Trophoblast cell (in vitro differentiated cells and primary cell): ENCODE results near the gene KRT15.

Source experiments
- DNase-seq, 2 donors: peaks; one replicate each; pipeline ENCODE4 v3.0.0-alpha.2; 2016
- H2AFZ ChIP-seq: 2 replicates; pipeline ENCODE4 v1.6.1; 2013; ENCODE audit warnings: low read length, moderate library complexity, mild to moderate bottlenecking; ENCODE audit not compliant: insufficient read depth, poor library complexity
- H2AK5ac ChIP-seq: 2 replicates; pipeline ENCODE4 v1.6.1; 2013; ENCODE audit warnings: mild to moderate bottlenecking, low read length
- H2BK120ac ChIP-seq: 2 replicates; pipeline ENCODE4 v1.6.1; 2013; ENCODE audit warnings: low read length, mild to moderate bottlenecking, moderate library complexity; ENCODE audit not compliant: insufficient read depth, poor library complexity
- H2BK12ac ChIP-seq: 2 replicates; pipeline ENCODE4 v1.6.1; 2013; ENCODE audit warnings: mild to moderate bottlenecking, low read length, moderate library complexity
- H2BK5ac ChIP-seq: 2 replicates; pipeline ENCODE4 v1.6.1; 2013; ENCODE audit warnings: low read length, low read depth, moderate library complexity, mild to moderate bottlenecking; ENCODE audit not compliant: poor library complexity
- H3K14ac ChIP-seq: 2 replicates; pipeline ENCODE4 v1.6.1; 2013; ENCODE audit warnings: mild to moderate bottlenecking, low read length
- H3K18ac ChIP-seq: 2 replicates; pipeline ENCODE4 v1.6.1; 2013; ENCODE audit warnings: mild to moderate bottlenecking, low read length
- H3K23ac ChIP-seq: 2 replicates; pipeline ENCODE4 v1.6.1; 2013; ENCODE audit warnings: low read length
- H3K27ac ChIP-seq: 2 replicates; pipeline ENCODE4 v1.5.1; 2013; ENCODE audit warnings: low read depth, mild to moderate bottlenecking, inconsistent platforms, low read length, moderate library complexity
- H3K27me3 ChIP-seq: 2 replicates; pipeline ENCODE4 v1.6.1; 2013; ENCODE audit warnings: inconsistent platforms, mild to moderate bottlenecking, low read length, moderate library complexity; ENCODE audit not compliant: insufficient read depth
- H3K36me3 ChIP-seq, 2 experiments: 1 replicate in 1 of 2; 2 replicates in 1 of 2; pipeline ENCODE4 v1.6.1; 2013; ENCODE audit warnings: low read length in 2 of 2, mild to moderate bottlenecking in 2 of 2, moderate library complexity in 1 of 2; ENCODE audit not compliant: insufficient read depth in 2 of 2, control insufficient read depth in 1 of 2
- H3K4ac ChIP-seq: 2 replicates; pipeline ENCODE4 v1.6.1; 2013; ENCODE audit warnings: low read depth, mild to moderate bottlenecking, low read length, moderate library complexity
- H3K4me1 ChIP-seq, 2 experiments: 1 replicate in 1 of 2; 2 replicates in 1 of 2; pipeline ENCODE4 v1.6.1; 2013; ENCODE audit warnings: low read length in 2 of 2, mild to moderate bottlenecking in 2 of 2, moderate library complexity in 1 of 2; ENCODE audit not compliant: insufficient read depth in 2 of 2, control insufficient read depth in 1 of 2
- H3K4me2 ChIP-seq: 2 replicates; pipeline ENCODE4 v1.6.1; 2013; ENCODE audit warnings: inconsistent platforms, mild to moderate bottlenecking, low read length, moderate library complexity
- H3K4me3 ChIP-seq: 2 replicates; pipeline ENCODE4 v1.5.1; 2013; ENCODE audit warnings: mild to moderate bottlenecking, low read depth, low read length, inconsistent platforms
- H3K79me1 ChIP-seq: one replicate; pipeline ENCODE4 v1.6.1; 2013; ENCODE audit warnings: low read length
- H3K79me2 ChIP-seq: 2 replicates; pipeline ENCODE4 v1.6.1; 2013; ENCODE audit warnings: low read length, mild to moderate bottlenecking; ENCODE audit not compliant: control insufficient read depth, insufficient read depth, poor library complexity
- H3K9ac ChIP-seq: 2 replicates; pipeline ENCODE4 v1.6.1; 2013; ENCODE audit warnings: mild to moderate bottlenecking, low read length
- H3K9me3 ChIP-seq: 2 replicates; pipeline ENCODE4 v1.6.1; 2013; ENCODE audit warnings: low read depth, mild to moderate bottlenecking, control low read depth, inconsistent platforms, low read length; ENCODE audit not compliant: insufficient read depth
- H4K12ac ChIP-seq: 2 replicates; pipeline ENCODE4 v1.6.1; 2013; ENCODE audit warnings: low read depth, mild to moderate bottlenecking, low read length, moderate library complexity
- H4K8ac ChIP-seq: 2 replicates; pipeline ENCODE4 v1.6.1; 2013; ENCODE audit warnings: low read depth, mild to moderate bottlenecking, low read length, moderate library complexity
- H4K91ac ChIP-seq: one replicate; pipeline ENCODE4 v1.6.1; 2013; ENCODE audit warnings: low read depth, mild to moderate bottlenecking, low read length, moderate library complexity
- WGBS: extraction: QIAGEN DNeasy Blood & Tissue Kit; methylation state at CpG from one replicate; pipeline ENCODE4 v1.1.7; 2013; ENCODE audit warnings: missing lambda C conversion rate; ENCODE audit not compliant: insufficient read length, insufficient coverage; ENCODE audit errors: extremely low coverage; 5-methylcytosine and 5-hydroxymethylcytosine counted together

Gene KRT15

GRCh38 chr17:41492771-41493170, 25.9 kb downstream of the KRT15 start:
- no peaks in the 10 kb centered on the region for H3K36me3 ChIP-seq
- H3K9me3 ChIP-seq: no peaks in the 10 kb centered on the region
- no peak overlapping the region for H2BK12ac ChIP-seq
- H2AK5ac ChIP-seq: no peak overlapping the region
- no CpG with 5 or more reads among the region's 4 CpGs for WGBS
- H3K18ac ChIP-seq: no peak overlapping the region
- H2BK5ac ChIP-seq: no peak overlapping the region
- H3K4me1 ChIP-seq: no peaks in the 10 kb centered on the region
- no peak overlapping the region for H3K23ac ChIP-seq
- H3K4me3 ChIP-seq: no peak overlapping the region
- no peak overlapping the region for H4K8ac ChIP-seq
- H3K4ac ChIP-seq: no peak overlapping the region
- H3K9ac ChIP-seq: no peak overlapping the region
- H4K12ac ChIP-seq: no peak overlapping the region
- H2AFZ ChIP-seq: no peak overlapping the region
- no peaks in the 10 kb centered on the region for H3K79me2 ChIP-seq
- no peaks in the 10 kb centered on the region for H3K27me3 ChIP-seq
- no peak overlapping the region for H3K14ac ChIP-seq
- H3K79me1 ChIP-seq: no peaks in the 10 kb centered on the region
- no peak for DNase-seq
- H4K91ac ChIP-seq: no peak overlapping the region
- H3K27ac ChIP-seq: no peak overlapping the region
- no peak overlapping the region for H2BK120ac ChIP-seq
- no peak overlapping the region for H3K4me2 ChIP-seq

- no peak overlapping the region for H3K4ac ChIP-seq
- H3K36me3 ChIP-seq: no peaks in the 10 kb centered on the region
- H3K9me3 ChIP-seq: no peaks in the 10 kb centered on the region
- H3K18ac ChIP-seq: no peak overlapping the region
- H2AK5ac ChIP-seq: no peak overlapping the region
- H2BK12ac ChIP-seq: no peak overlapping the region
- no peak overlapping the region for H3K4me2 ChIP-seq
- no peak overlapping the region for H3K27ac ChIP-seq
- no peak overlapping the region for H3K14ac ChIP-seq
- H4K12ac ChIP-seq: no peak overlapping the region
- no peak overlapping the region for H2BK120ac ChIP-seq
- H3K79me1 ChIP-seq: no peaks in the 10 kb centered on the region
- H2AFZ ChIP-seq: no peak overlapping the region
- H4K91ac ChIP-seq: no peak overlapping the region
- H3K27me3 ChIP-seq: no peaks in the 10 kb centered on the region
- H3K23ac ChIP-seq: no peak overlapping the region
- no peak overlapping the region for H3K9ac ChIP-seq
- WGBS: no CpG with 5 or more reads among the region's 6 CpGs
- no peak overlapping the region for H4K8ac ChIP-seq
- no peaks in the 10 kb centered on the region for H3K79me2 ChIP-seq
- peak in 1 of 2 donors; percentile 33 for DNase-seq
- no peaks in the 10 kb centered on the region for H3K4me1 ChIP-seq
- no peak overlapping the region for H3K4me3 ChIP-seq
- no peak overlapping the region for H2BK5ac ChIP-seq
Measured at GRCh38 chr17:41492351-41492750, 26.3 kb downstream of the KRT15 start.

- Histone ChIP-seq H3K4ac (no peak overlapping the region), H2AK5ac (no peak overlapping the region)
Measured at GRCh38 chr17:41491476-41491875, 27.2 kb downstream of the KRT15 start.

DNA sequence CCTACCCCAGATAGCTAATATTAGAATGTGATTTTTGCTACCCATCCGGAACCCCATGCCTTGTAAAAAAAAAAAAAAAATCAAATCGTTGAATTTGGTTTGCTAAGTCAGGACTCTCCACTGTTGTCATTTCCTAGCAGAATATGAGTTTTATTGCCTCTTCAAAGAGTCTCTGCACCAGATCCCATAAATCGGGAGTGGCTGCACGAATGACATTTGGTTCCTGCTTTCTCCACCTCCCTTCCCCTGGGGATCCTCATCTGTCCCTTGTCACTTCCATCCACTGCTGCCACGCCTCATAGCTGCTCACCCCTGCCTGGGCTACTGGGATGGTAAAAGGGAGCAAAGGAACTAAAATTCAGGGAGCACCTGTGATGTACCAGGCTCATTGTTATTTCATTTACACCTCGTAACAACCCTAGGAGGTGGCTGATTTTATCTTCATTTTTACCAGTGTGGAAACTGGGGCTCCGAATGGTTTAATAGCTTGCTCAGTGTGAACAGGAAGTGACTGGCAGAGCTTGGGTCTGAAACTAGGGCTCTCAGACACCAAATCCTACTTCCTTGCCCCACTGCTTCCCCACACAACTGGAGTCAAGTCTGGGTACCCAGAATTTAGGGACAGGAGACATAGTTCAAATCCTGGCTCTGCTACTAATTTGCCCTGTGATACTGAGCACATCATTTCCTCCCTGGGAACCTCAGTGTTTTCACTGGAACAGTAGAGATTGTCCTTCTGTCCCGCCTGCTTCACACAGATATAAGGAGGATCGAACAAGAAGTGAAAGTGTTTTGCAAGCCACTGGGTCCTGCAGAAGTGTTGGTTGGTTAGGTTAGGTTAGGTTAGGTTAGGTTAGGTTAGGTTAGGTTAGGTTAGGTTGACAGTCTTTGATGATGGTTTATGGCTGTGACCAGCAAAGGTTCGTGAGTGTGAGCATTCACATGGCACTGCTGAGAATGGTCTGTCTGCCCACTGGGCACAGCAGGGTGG, 28.4 kb downstream of the KRT15 start:
- Histone ChIP-seq H3K27ac (no peak overlapping the region), H4K8ac (no peak overlapping the region), H3K18ac (no peak overlapping the region), H4K12ac (no peak overlapping the region), H2BK12ac (no peak overlapping the region), H3K36me3 (no peaks in the 10 kb centered on the region), H3K4ac (no peak overlapping the region), H4K91ac (no peak overlapping the region), H2BK120ac (no peak overlapping the region), H3K4me2 (no peak overlapping the region), H3K27me3 (no peaks in the 10 kb centered on the region), H3K9me3 (no peaks in the 10 kb centered on the region), H3K79me1 (no peaks in the 10 kb centered on the region), H2AFZ (no peak overlapping the region), H3K14ac (no peak overlapping the region), H3K4me3 (no peak overlapping the region), H2BK5ac (no peak overlapping the region), H3K9ac (no peak overlapping the region), H3K23ac (no peak overlapping the region), H2AK5ac (no peak overlapping the region), H3K4me1 (no peaks in the 10 kb centered on the region), H3K79me2 (no peaks in the 10 kb centered on the region)
- WGBS: no CpG with 5 or more reads among the region's 10 CpGs
- DNase-seq: no peak

More at GRCh38 chr17:41491476-41491875, 27.2 kb downstream of the KRT15 start:
- H3K4me3 ChIP-seq: no peak overlapping the region
- no peak overlapping the region for H3K14ac ChIP-seq
- H3K4me1 ChIP-seq: no peaks in the 10 kb centered on the region
- H3K18ac ChIP-seq: no peak overlapping the region
- H3K27me3 ChIP-seq: no peaks in the 10 kb centered on the region
- H2BK120ac ChIP-seq: no peak overlapping the region
- no peak overlapping the region for H2AFZ ChIP-seq
- no peak for DNase-seq
- no peak overlapping the region for H3K27ac ChIP-seq
- no peak overlapping the region for H4K12ac ChIP-seq
- H3K4me2 ChIP-seq: no peak overlapping the region
- no CpG with 5 or more reads among the region's 2 CpGs for WGBS
- no peaks in the 10 kb centered on the region for H3K36me3 ChIP-seq
- no peak overlapping the region for H2BK12ac ChIP-seq
- H2BK5ac ChIP-seq: no peak overlapping the region
- no peak overlapping the region for H4K8ac ChIP-seq
- H3K79me1 ChIP-seq: no peaks in the 10 kb centered on the region
- H3K23ac ChIP-seq: no peak overlapping the region
- H3K79me2 ChIP-seq: no peaks in the 10 kb centered on the region
- no peak overlapping the region for H4K91ac ChIP-seq
- H3K9ac ChIP-seq: no peak overlapping the region
- no peaks in the 10 kb centered on the region for H3K9me3 ChIP-seq
